Measurements from ENCODE around the gene ARHGAP26.
"Not testable (repeated sequence)": the region's sequence is repeated elsewhere in the genome, so short reads cannot be mapped to it uniquely, and the experiment has no call there.

DNA sequence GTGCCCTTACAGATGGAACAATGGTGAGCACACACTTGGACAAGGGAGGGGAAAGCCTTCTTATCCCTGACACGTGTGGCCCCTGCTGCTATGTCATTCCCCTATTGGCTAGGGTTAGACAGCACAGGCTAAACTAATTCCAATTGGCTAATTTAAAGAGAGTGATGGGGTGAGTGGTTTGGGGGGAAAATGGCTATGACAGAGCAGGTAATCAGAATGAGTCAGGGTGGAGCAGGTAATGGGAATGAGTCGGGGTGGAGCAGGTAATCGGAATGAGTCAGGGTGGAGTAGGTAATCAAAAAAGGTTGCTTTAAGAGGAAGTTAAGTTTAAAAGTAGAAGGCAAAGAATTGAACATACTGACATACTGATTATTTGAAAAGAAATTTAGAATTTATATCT lies 324.4 kb downstream of the ARHGAP26 start:
- TF ChIP-seq, protein P1, sequence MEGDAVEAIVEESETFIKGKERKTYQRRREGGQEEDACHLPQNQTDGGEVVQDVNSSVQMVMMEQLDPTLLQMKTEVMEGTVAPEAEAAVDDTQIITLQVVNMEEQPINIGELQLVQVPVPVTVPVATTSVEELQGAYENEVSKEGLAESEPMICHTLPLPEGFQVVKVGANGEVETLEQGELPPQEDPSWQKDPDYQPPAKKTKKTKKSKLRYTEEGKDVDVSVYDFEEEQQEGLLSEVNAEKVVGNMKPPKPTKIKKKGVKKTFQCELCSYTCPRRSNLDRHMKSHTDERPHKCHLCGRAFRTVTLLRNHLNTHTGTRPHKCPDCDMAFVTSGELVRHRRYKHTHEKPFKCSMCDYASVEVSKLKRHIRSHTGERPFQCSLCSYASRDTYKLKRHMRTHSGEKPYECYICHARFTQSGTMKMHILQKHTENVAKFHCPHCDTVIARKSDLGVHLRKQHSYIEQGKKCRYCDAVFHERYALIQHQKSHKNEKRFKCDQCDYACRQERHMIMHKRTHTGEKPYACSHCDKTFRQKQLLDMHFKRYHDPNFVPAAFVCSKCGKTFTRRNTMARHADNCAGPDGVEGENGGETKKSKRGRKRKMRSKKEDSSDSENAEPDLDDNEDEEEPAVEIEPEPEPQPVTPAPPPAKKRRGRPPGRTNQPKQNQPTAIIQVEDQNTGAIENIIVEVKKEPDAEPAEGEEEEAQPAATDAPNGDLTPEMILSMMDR (IDR thresholded peaks at IDR 0.05), result not testable (repeated sequence)
- TF ChIP-seq EP300 (IDR thresholded peaks at IDR 0.05; ENCODE audit: low read depth), result not testable (repeated sequence)
